Stimulated activated CD4-positive, alpha-beta T cell treated with anti-CD3 and anti-CD28 coated beads, Interleukin-12 subunit alpha, Interleukin-12 subunit beta, amount 100 ng/mL, for 4 hours (primary cell): ENCODE results near the gene XAGE1A.
"Not testable (repeated sequence)": the region's sequence is repeated elsewhere in the genome, so short reads cannot be mapped to it uniquely, and the experiment has no call there.

Source experiments
- DNase-seq: peaks from one replicate; pipeline ENCODE4 v3.0.0-alpha.2; 2020

XAGE1A gene, protein sequence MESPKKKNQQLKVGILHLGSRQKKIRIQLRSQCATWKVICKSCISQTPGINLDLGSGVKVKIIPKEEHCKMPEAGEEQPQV

DNA sequence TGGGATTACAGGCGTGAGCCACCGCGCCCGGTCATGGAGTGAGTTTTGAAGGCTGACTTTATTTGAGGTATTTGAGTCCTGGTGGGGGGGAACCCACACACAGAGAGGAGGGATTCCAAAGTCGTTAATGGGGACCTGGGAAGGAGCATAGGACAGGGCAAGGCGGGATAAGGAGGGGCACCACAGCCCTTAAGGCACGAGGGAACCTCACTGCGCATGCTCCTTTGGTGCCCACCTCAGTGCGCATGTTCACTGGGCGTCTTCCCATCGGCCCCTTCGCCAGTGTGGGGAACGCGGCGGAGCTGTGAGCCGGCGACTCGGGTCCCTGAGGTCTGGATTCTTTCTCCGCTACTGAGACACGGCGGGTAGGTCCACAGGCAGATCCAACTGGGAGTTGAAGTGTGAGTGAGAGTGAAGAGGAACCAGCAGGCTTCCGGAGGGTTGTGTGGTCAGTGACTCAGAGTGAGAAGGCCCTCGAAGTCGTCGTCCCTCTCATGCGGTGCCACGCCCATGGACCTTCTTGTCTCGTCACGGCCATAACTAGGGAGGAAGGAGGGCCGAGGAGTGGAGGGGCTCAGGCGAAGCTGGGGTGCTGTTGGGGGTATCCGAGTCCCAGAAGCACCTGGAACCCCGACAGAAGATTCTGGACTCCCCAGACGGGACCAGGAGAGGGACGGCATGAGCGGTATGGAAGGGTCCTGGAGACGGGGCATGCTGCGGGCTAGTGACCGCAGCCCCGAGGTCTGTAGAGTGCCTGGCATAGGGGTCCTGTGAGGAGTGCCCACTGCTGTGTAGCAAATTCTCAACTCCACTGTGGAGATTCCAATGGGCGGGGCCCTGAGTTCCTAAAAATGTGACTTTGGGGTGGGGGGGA is at the start of gene XAGE1A:
Gene XAGE1A, plus strand, starts transcription at position 264 of the 874 bp plus-strand sequence. CDS start 1,554 bp downstream, outside the sequence.
- DNase-seq = not testable (repeated sequence)

DNA sequence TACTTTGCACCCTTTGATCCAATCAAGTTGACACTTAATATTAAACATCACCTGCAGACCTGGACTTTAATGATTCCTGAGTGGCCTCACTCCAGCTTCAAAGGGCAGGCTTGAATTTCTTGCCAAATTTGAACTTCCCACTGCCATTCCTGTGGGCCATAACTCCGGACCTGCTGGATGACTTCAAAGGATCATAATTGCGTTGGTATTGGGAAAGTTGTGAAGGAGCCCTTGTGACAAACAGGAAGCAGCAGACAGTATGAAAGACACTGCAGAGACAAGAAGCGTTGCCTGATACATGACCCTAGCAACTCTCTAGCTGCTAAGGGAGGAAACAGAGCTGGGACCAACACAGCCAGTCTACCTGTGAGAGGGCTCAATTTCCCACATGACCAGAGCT is 43.6 kb upstream of the XAGE1A start:
- DNase-seq = not testable (repeated sequence)

DNA sequence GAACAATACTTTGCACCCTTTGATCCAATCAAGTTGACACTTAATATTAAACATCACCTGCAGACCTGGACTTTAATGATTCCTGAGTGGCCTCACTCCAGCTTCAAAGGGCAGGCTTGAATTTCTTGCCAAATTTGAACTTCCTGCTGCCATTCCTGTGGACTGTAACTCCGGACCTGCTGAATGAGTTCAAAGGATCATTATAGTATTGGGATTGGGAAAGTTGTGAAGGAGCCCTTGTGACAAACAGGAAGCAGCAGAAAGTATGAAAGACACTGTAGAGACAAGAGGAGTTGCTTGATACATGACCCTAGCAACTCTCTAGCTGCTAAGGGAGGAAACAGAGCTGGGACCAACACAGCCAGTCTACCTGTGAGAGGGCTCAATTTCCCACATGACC is 24.3 kb upstream of the XAGE1A start:
- not testable (repeated sequence) for DNase-seq

DNA sequence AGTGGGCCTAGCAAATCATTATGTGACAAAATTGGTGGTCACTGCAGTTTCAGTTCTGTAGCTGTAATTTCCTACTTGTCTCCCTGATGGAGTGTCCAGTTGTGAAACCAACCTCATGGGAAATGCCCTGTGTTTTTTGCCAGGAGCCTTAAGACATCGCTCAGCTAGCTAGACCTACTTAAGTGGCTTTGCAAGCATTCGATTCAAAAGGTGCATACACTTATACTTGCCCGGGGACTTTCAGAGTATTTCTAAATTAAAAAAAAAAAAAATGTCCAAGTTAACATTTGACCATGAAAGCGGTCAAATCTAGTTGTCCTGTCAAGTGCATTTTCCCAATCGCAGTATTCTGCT is 788 bp downstream of the XAGE1A start:
- not testable (repeated sequence) for DNase-seq

DNA sequence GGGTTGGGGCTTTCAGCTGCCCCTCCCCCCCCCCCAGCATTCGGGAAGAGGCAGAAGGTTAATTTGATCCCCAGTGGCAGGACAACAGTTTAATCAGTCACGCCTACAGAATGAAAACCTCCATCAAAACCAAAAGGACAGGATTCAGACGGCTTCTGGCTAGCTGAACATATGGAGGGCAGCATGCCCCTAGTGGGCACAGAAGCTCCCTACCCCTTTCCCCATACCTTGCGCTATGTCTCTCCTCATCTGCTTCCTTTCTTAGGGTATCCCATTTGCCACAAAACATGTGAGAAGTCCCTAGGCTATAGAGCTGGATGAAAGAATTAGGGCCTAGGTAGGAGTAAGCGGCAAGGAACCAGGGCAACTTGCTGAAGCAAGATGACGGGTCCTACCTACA is 5.8 kb downstream of the XAGE1A start:
- not testable (repeated sequence) for DNase-seq

DNA sequence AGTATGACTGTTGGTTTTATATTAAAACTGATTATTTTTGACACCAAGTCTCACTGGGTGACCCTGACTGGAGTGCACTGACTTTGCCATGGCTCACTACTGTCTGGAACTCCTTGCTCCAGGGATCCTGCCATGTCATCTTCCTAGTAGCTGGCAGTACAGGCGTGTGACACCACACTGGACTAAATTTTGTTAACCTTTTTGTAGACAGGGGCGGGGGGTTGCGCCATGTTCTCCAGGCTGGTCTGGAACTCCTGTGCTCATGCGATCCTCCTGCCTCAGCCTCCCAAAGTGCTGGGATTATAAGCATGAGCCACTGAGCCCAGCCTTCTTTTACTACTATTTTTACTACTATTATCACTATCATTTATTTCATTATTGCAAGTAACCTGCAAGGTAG is 8.9 kb downstream of the XAGE1A start:
- no peak for DNase-seq

DNA sequence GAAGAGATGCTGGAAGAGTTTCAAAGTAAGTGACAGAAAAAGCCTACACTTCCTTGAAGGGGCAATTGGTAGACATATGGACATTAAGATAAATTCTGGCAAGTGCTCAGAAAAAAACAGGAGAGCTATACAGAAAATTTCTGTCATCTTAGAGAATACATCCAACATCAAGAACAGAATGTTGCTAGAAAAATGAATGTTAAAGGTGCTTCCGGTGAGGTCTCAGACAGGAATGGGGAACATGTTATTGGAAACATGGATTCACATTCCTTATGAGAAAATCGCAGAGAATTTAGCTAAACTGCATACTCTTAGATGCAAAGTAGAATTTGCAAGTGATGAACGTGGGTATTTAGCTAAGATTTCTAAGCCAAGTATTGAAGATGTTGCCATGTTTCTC is 11.7 kb downstream of the XAGE1A start:
- no peak for DNase-seq

DNA sequence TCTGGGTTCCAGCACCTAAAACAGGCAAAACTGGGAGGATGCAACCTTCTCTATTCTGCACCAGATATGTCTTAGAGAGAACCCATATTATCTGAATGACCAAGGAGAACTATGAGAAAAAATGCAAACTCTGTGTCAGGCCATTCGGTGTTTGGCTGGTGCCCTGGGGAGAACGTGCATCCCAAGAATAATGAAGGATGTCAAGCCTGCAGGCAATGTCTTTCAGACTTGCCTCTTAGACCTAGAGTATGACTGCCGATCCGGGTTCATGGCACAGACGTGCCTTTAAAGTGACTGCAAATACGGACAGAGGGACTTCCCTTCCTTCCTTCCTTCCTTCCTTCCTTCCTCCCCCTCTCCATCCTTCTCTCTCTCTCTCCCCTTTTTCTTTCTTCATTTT is 14.3 kb downstream of the XAGE1A start:
- no peak for DNase-seq

DNA sequence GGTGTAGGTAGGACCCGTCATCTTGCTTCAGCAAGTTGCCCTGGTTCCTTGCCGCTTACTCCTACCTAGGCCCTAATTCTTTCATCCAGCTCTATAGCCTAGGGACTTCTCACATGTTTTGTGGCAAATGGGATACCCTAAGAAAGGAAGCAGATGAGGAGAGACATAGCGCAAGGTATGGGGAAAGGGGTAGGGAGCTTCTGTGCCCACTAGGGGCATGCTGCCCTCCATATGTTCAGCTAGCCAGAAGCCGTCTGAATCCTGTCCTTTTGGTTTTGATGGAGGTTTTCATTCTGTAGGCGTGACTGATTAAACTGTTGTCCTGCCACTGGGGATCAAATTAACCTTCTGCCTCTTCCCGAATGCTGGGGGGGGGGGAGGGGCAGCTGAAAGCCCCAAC is 15.5 kb downstream of the XAGE1A start:
- DNase-seq = not testable (repeated sequence)

DNA sequence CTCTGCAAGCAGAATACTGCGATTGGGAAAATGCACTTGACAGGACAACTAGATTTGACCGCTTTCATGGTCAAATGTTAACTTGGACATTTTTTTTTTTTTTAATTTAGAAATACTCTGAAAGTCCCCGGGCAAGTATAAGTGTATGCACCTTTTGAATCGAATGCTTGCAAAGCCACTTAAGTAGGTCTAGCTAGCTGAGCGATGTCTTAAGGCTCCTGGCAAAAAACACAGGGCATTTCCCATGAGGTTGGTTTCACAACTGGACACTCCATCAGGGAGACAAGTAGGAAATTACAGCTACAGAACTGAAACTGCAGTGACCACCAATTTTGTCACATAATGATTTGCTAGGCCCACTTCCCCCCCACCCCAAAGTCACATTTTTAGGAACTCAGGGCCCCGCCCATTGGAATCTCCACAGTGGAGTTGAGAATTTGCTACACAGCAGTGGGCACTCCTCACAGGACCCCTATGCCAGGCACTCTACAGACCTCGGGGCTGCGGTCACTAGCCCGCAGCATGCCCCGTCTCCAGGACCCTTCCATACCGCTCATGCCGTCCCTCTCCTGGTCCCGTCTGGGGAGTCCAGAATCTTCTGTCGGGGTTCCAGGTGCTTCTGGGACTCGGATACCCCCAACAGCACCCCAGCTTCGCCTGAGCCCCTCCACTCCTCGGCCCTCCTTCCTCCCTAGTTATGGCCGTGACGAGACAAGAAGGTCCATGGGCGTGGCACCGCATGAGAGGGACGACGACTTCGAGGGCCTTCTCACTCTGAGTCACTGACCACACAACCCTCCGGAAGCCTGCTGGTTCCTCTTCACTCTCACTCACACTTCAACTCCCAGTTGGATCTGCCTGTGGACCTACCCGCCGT is 20.7 kb downstream of the XAGE1A start:
- not testable (repeated sequence) for DNase-seq

DNA sequence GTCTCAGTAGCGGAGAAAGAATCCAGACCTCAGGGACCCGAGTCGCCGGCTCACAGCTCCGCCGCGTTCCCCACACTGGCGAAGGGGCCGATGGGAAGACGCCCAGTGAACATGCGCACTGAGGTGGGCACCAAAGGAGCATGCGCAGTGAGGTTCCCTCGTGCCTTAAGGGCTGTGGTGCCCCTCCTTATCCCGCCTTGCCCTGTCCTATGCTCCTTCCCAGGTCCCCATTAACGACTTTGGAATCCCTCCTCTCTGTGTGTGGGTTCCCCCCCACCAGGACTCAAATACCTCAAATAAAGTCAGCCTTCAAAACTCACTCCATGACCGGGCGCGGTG is 21.3 kb downstream of the XAGE1A start, which contains the start of gene XAGE1B:
Gene XAGE1B, minus strand, starts transcription at position 77 of the 339 bp plus-strand sequence. CDS start 1,536 bp downstream, outside the sequence.
- DNase-seq = not testable (repeated sequence)

DNA sequence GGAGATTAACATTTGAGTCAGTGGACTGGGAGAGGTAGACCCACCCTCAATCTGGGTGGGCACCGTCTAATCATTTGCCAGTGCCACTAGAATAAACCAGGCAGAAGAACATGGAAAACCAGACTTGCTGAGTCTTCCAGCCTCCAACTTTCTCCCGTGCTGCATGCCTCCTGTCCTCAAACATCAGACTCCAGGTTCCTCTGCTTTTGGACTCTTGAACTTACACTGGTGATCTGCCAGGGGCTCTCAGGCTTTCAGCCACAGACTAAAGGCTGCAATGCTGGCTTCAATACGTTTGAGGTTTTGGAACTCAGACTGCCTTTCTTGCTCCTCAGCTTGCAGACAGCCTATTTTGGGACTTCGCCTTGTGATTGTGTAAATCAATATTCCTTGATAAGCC is 45.4 kb downstream of the XAGE1A start:
- not testable (repeated sequence) for DNase-seq

DNA sequence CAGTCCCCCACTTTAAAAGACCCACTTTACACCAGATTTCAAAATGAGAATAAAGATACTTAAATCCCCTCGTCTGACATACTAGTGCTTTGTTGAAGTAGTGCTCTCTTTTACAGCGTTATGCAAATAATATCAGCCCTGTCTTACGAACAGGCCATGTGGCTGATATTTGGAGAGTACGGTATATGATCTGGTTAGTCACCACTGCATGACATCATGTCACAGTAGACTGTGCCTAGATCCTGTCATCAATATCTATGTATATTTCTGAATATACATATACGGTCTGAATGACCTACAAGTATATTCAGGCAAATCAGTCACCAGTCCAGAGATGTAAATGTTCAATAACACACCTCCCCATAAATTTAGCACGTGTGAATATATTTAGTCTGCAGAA is 46.7 kb downstream of the XAGE1A start:
- no peak for DNase-seq

DNA sequence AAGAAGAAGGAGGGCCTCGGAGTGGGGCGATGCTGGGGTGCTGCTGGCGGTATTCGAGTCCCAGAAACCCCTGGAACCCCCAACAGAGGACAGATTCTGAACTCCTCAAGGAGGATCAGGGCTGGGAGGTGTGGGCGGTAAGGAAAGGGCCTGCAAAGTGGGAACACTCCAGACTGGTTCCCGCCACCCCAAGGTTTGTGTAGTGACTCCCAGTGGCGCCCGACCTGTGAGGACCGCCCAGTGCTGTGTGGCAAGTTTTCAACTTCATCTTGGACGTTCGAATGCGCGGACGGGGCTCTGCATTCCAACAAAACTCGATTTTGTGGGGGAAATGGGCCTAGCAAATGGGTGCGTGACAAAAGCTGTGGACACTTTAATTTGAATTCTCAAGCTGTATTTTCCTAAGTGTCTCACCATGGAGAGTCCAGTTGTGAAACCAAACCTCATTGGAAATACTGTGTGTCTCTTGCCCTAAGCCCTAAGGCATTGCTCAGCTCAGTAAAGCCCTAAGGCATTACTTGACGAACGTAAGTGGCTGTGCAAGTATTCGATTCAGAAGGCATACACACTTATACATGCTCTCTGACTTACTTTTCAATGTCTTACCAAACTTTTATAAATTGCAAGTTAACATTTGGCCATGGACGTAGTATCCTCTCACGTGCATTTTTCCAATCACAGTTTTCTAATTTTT is 48.7 kb downstream of the XAGE1A start:
- no peak for DNase-seq

DNA sequence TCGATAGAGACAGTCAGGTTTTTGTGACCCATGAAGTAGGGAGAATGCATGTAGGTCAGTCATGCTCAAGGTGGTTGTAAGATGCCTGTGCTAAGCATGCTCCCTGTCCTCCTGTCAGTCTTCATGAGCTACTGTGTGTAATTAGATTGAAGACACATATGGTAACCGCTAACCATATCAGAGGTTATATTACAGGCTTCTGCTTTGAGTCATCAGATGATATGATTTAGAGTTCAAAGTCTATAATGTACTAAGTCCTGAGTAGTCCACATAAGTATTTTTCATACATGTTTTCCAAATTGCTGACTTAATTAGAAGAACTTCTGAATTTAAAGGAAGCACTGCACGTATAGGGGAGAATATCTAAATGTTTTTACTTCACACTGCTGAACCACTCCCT is 53.2 kb downstream of the XAGE1A start:
- DNase-seq = not testable (repeated sequence)
